Stomach smooth muscle (tissue), 2 donors: ENCODE data around the gene TP53TG3D.
"Not testable (repeated sequence)": the region's sequence is repeated elsewhere in the genome, so short reads cannot be mapped to it uniquely, and the experiment has no call there.

ENCODE experiments used
- H3K27ac ChIP-seq: one replicate; pipeline ENCODE4 v1.7.0; 2013; ENCODE audit warnings: mild to moderate bottlenecking, low read length, inconsistent platforms
- H3K27me3 ChIP-seq, 2 donors: one replicate each; pipeline ENCODE4 v1.7.0; 2013; ENCODE audit warnings: low read length in 2 of 2; ENCODE audit not compliant: insufficient read depth in 2 of 2, control insufficient read depth in 1 of 2
- H3K36me3 ChIP-seq, 2 donors: one replicate each; pipeline ENCODE4 v1.7.0; 2013; ENCODE audit warnings: low read length in 2 of 2; ENCODE audit not compliant: control insufficient read depth in 2 of 2, insufficient read depth in 2 of 2
- H3K4me1 ChIP-seq: one replicate; pipeline ENCODE4 v1.7.0; 2013; ENCODE audit warnings: low read length; ENCODE audit not compliant: control insufficient read depth, insufficient read depth
- H3K4me3 ChIP-seq, 2 donors: one replicate each; pipeline ENCODE4 v1.7.0; 2013; ENCODE audit warnings: low read length in 2 of 2
- H3K9ac ChIP-seq, 2 donors: one replicate each; pipeline ENCODE4 v1.7.0; 2013; ENCODE audit warnings: low read length in 2 of 2, mild to moderate bottlenecking in 1 of 2
- H3K9me3 ChIP-seq, 2 donors: one replicate each; pipeline ENCODE4 v1.7.0; 2013; ENCODE audit warnings: low read length in 2 of 2; ENCODE audit not compliant: control insufficient read depth in 2 of 2
- donor health status: healthy.
- donor health status: Pancreatic carcinoma.

Gene TP53TG3D

DNA sequence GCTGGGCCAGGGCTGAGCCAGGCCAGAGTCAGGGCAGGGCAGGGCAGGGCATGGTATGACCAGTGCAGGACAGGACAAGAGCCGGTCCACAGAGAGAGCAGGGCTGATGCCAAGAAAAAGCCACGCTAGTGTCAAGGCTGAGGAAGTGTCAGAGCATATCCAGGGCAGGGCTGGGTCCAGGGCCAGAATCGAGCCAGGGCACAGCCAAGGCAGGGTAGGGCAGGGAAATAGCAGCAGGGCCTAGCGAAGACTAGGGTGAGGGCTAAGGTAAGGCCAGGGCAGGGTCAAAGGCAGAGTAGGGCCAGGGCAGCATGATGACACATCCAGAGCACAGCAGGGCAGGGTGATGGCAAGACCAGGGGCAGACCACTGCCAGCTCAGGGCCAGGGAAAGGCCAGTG, 49.7 kb downstream of the TP53TG3D start:
- not testable (repeated sequence) for H3K27me3 ChIP-seq, H3K9ac ChIP-seq, H3K36me3 ChIP-seq, H3K4me1 ChIP-seq, H3K4me3 ChIP-seq, H3K9me3 ChIP-seq, H3K27ac ChIP-seq
